ENCODE measurements around the gene NEK10. TPM values are rescaled to one million over a fixed set of nuclear protein-coding genes. Genes with fewer than 3 reads are reported as not detected.

The NEK10 gene
- total RNA-seq, 1 experiment from 2014 or later: 1.2 TPM

DNA sequence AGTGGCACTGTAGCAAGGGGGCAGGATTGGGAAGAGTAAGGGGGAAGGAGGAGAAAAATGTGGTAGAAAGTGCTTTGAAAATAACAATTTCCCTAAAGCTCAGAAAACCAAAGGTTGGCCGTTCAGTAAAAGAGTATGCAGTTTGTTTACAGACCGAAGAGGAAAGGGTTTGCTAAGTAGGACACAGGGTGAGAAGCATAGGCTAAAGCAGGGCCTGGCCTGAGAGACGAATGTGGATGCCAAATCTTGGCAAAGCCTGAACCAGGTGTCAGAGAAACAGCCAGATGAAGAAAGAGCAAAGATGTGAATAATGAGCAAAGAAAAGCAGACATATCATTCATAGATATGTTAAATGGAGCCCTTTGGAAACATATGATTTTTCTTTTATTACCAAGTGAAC lies 17.1 kb downstream of the NEK10 start:
- Histone ChIP-seq H3K27ac (ENCODE audit: low read depth, low read length) (no peak overlapping the region), H3K27me3 (ENCODE audit: insufficient read depth, low read length) (no peaks in the 10 kb centered on the region), H3K36me3 (ENCODE audit: control insufficient read depth in 1 of 2, insufficient read depth in 2 of 2, low read length in 2 of 2) (no peaks in the 10 kb centered on the region), H3K9me3 (ENCODE audit: control insufficient read depth in 1 of 2, insufficient read depth in 1 of 2, low read depth in 1 of 2, low read length in 2 of 2) (no peaks in the 10 kb centered on the region), H3K4me1 (ENCODE audit: control insufficient read depth in 1 of 2, insufficient read depth in 2 of 2, low read length in 2 of 2) (no peaks in the 10 kb centered on the region), H2AFZ (ENCODE audit: low read depth, low read length, poor library complexity, severe bottlenecking) (no peak overlapping the region), H3K79me2 (ENCODE audit: insufficient read depth, low read length) (no peaks in the 10 kb centered on the region), H3K9me2 (ENCODE audit: insufficient read depth) (no peaks in the 10 kb centered on the region), H3K9ac (ENCODE audit: low read length) (no peak overlapping the region), H3K4me3 (replicated peaks in 1 of 2; ENCODE audit: low read depth in 1 of 2, low read length in 2 of 2) (no peak overlapping the region), H4K20me1 (ENCODE audit: insufficient read depth) (no peaks in the 10 kb centered on the region), H3K4me2 (ENCODE audit: low read length) (no peak overlapping the region)
- TF ChIP-seq, protein P1, sequence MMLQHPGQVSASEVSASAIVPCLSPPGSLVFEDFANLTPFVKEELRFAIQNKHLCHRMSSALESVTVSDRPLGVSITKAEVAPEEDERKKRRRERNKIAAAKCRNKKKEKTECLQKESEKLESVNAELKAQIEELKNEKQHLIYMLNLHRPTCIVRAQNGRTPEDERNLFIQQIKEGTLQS (IDR thresholded peaks at IDR 0.05): no peak
- TF ChIP-seq CEBPB (IDR thresholded peaks at IDR 0.05; ENCODE audit: low read depth): no peak
- ChIA-PET RAD21 (ENCODE audit: low non-redundant PET in 1 of 2, low total read pairs in 2 of 2, uncharacterized antibody in 2 of 2, unreplicated experiment in 2 of 2) (no interaction called here), CTCF (no interaction called here), POLR2A (no interaction called here)
- intact Hi-C loops (cut with micrococcal nuclease): no loop called here
- DNase-seq (ENCODE audit: low read depth, low spot score): no peak
- BruUV-seq (replicated peaks): no TSS peak
- ATAC-seq: no peak

DNA sequence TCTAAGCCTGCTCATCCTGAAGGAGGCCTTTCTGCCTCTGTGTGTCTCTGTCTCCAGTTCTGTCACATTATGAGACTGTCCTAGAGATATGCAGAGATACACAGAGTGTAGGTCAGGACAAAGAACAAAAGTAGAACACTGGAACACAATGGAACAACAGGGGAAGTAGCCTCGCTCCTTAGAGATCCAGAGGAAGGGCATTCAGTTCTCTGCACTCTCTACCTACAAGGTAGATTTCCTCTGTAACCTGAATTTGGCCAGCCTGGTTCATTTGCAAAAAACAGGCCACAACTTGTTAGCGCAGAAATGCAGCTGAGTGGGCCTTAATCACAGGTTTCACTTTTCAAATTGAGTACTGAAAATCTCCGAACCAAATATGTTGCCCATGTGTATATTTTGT lies 19.4 kb downstream of the NEK10 start:
- H3K4me3 ChIP-seq (replicated peaks in 1 of 2; ENCODE audit: low read depth in 1 of 2, low read length in 2 of 2): no peak overlapping the region
- H3K36me3 ChIP-seq (ENCODE audit: control insufficient read depth in 1 of 2, insufficient read depth in 2 of 2, low read length in 2 of 2): no peaks in the 10 kb centered on the region
- ChIA-PET POLR2A (no interaction called here), CTCF (interaction anchor here (1.4 kb wide), 1 partner anchor 8 kb away, joined by 3 read pairs; no protein-coding TSS in a partner anchor), RAD21 (ENCODE audit: low non-redundant PET in 1 of 2, low total read pairs in 2 of 2, uncharacterized antibody in 2 of 2, unreplicated experiment in 2 of 2) (interaction anchor here in 1 of 2 experiments (0.9 kb wide), 1 partner anchor 282 kb away, joined by 3 read pairs; no protein-coding TSS in a partner anchor)
- DNase-seq (ENCODE audit: low read depth, low spot score): no peak
- no TSS peak for BruUV-seq (replicated peaks)
- H3K9me2 ChIP-seq (ENCODE audit: insufficient read depth): no peaks in the 10 kb centered on the region
- no peak overlapping the region for H3K9ac ChIP-seq (ENCODE audit: low read length)
- TF ChIP-seq TCF7L2 (IDR thresholded peaks at IDR 0.05; ENCODE audit: borderline replicate concordance, extremely low read depth, insufficient read depth, insufficient read length): no peak
- TF ChIP-seq, protein P2, sequence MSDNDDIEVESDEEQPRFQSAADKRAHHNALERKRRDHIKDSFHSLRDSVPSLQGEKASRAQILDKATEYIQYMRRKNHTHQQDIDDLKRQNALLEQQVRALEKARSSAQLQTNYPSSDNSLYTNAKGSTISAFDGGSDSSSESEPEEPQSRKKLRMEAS (IDR thresholded peaks at IDR 0.05): no peak
- no peak for TF ChIP-seq SP1 (IDR thresholded peaks at IDR 0.05; ENCODE audit: low read depth)
- no peaks in the 10 kb centered on the region for H4K20me1 ChIP-seq (ENCODE audit: insufficient read depth)
- H3K27me3 ChIP-seq (ENCODE audit: insufficient read depth, low read length): no peaks in the 10 kb centered on the region
- no peaks in the 10 kb centered on the region for H3K9me3 ChIP-seq (ENCODE audit: control insufficient read depth in 1 of 2, insufficient read depth in 1 of 2, low read depth in 1 of 2, low read length in 2 of 2)
- no peak overlapping the region for H2AFZ ChIP-seq (ENCODE audit: low read depth, low read length, poor library complexity, severe bottlenecking)
- H3K4me2 ChIP-seq (ENCODE audit: low read length): no peak overlapping the region
- intact Hi-C loops (cut with micrococcal nuclease): no loop called here
- H3K79me2 ChIP-seq (ENCODE audit: insufficient read depth, low read length): no peaks in the 10 kb centered on the region
- H3K27ac ChIP-seq (ENCODE audit: low read depth, low read length): no peak overlapping the region
- ATAC-seq: no peak
- no peaks in the 10 kb centered on the region for H3K4me1 ChIP-seq (ENCODE audit: control insufficient read depth in 1 of 2, insufficient read depth in 2 of 2, low read length in 2 of 2)
